ENCODE measurements around the gene RAB8B.

Gene RAB8B

GRCh38 chr15:63188247-63188925 lies 1.0 kb upstream of the RAB8B start:
- no peak for TF ChIP-seq POLR2AphosphoS5 (IDR thresholded peaks at IDR 0.05; ENCODE audit: low read depth, low read length)

GRCh38 chr15:63189941-63190768 lies 749 bp downstream of the RAB8B start:
- no peak for TF ChIP-seq TAF1 (IDR thresholded peaks at IDR 0.05; ENCODE audit: borderline replicate concordance, insufficient read depth, low read length)
- no peak for TF ChIP-seq FOXP2 (optimal IDR thresholded peaks at IDR 0.05; ENCODE audit: borderline replicate concordance, extremely low read depth, extremely low read length, insufficient read depth)
- TF ChIP-seq POLR2AphosphoS5 (IDR thresholded peaks at IDR 0.05; ENCODE audit: low read depth, low read length): no peak
- TF ChIP-seq REST (IDR thresholded peaks at IDR 0.05; ENCODE audit: insufficient read depth in 1 of 2, low read depth in 2 of 2, low read length in 2 of 2): no peak

- TF ChIP-seq FOXP2 (optimal IDR thresholded peaks at IDR 0.05; ENCODE audit: borderline replicate concordance, extremely low read depth, extremely low read length, insufficient read depth) (no peak), TAF1 (IDR thresholded peaks at IDR 0.05; ENCODE audit: borderline replicate concordance, insufficient read depth, low read length) (no peak), SIN3A (IDR thresholded peaks at IDR 0.05; ENCODE audit: borderline replicate concordance, insufficient read depth, low read length) (no peak), REST (IDR thresholded peaks at IDR 0.05; ENCODE audit: insufficient read depth in 1 of 2, low read depth in 2 of 2, low read length in 2 of 2) (no peak), POLR2AphosphoS5 (IDR thresholded peaks at IDR 0.05; ENCODE audit: low read depth, low read length) (no peak)
Measured at GRCh38 chr15:63190769-63191649, 1.6 kb downstream of the RAB8B start.

- no peak for TF ChIP-seq FOXP2 (optimal IDR thresholded peaks at IDR 0.05; ENCODE audit: borderline replicate concordance, extremely low read depth, extremely low read length, insufficient read depth)
Measured at GRCh38 chr15:63191895-63192618, 2.7 kb downstream of the RAB8B start.

GRCh38 chr15:63192619-63193206 lies 3.3 kb downstream of the RAB8B start:
- TF ChIP-seq FOXP2 (optimal IDR thresholded peaks at IDR 0.05; ENCODE audit: borderline replicate concordance, extremely low read depth, extremely low read length, insufficient read depth): no peak
- no peak for TF ChIP-seq POLR2AphosphoS5 (IDR thresholded peaks at IDR 0.05; ENCODE audit: low read depth, low read length)
- no peak for TF ChIP-seq SIN3A (IDR thresholded peaks at IDR 0.05; ENCODE audit: borderline replicate concordance, insufficient read depth, low read length)
- no peak for TF ChIP-seq REST (IDR thresholded peaks at IDR 0.05; ENCODE audit: insufficient read depth in 1 of 2, low read depth in 2 of 2, low read length in 2 of 2)
